Suprapubic skin (tissue), 4 donors: Measurements from ENCODE around the gene SLC2A1. TPM values are rescaled to one million over a fixed set of nuclear protein-coding genes. Genes with fewer than 3 reads are reported as not detected.
"Not testable (repeated sequence)": the region's sequence is repeated elsewhere in the genome, so short reads cannot be mapped to it uniquely, and the experiment has no call there.

Source experiments
- DNase-seq, 2 donors: peaks; one replicate each; pipeline ENCODE4 v3.0.0-alpha.2; 2019; ENCODE audit warnings: low spot score in 2 of 2
- H3K27ac ChIP-seq: fragments of 200-600 bp; sonication (generic); one replicate; pipeline ENCODE4 v1.5.1; 2019
- H3K27me3 ChIP-seq: fragments of 200-600 bp; sonication (generic); one replicate; pipeline ENCODE4 v1.5.1; 2019
- H3K36me3 ChIP-seq: fragments of 200-600 bp; sonication (generic); one replicate; pipeline ENCODE4 v1.5.1; 2019
- H3K4me1 ChIP-seq: fragments of 200-600 bp; sonication (generic); one replicate; pipeline ENCODE4 v1.5.1; 2019
- H3K4me3 ChIP-seq: fragments of 200-600 bp; sonication (generic); one replicate; pipeline ENCODE4 v1.5.1; 2019; ENCODE audit warnings: mild to moderate bottlenecking
- H3K9me3 ChIP-seq: fragments of 200-600 bp; sonication (generic); one replicate; pipeline ENCODE4 v1.5.1; 2019
- CTCF ChIP-seq, 2 donors: fragments of 200-600 bp in 1 of 2; fragments of 450-650 bp in 1 of 2; sonication (generic) in 1 of 2; IDR thresholded peaks; one replicate each; pipeline ENCODE4 v1.5.1; 2016 to 2019; ENCODE audit warnings: antibody characterized with exemption in 2 of 2, mild to moderate bottlenecking in 1 of 2, moderate library complexity in 1 of 2
- EP300 ChIP-seq: sonication (generic); formaldehyde crosslinking; IDR thresholded peaks from one replicate; pipeline ENCODE4 v1.6.1; 2017; ENCODE audit warnings: antibody characterized with exemption
- POLR2A ChIP-seq, 2 donors: fragments of 450-650 bp; IDR thresholded peaks; one replicate each; pipeline ENCODE4 v1.6.1; 2017; ENCODE audit warnings: antibody characterized with exemption in 2 of 2, mild to moderate bottlenecking in 2 of 2, moderate library complexity in 2 of 2
- POLR2AphosphoS5 ChIP-seq, 3 donors: sonication (generic); formaldehyde crosslinking; IDR thresholded peaks; one replicate each; pipeline ENCODE4 v1.6.1; 2017; ENCODE audit warnings: antibody characterized with exemption in 3 of 3
- WGBS: methylation state at CpG from one replicate; pipeline ENCODE4 v1.1.5; 2018; 5-methylcytosine and 5-hydroxymethylcytosine counted together
- total RNA-seq, 4 donors: library from RNA; depleted of rRNA; stranded (reverse); fragments of >200 nt; gene quantifications; one replicate each; pipeline ENCODE4 v1.1.0, GENCODE V29; 2016

The SLC2A1 gene
- total RNA-seq, 4 donors from 2014 or later: 466 to 1,239 (median 686) TPM

GRCh38 chr1:42924082-42924850 is 34.4 kb downstream of the SLC2A1 start:
- Histone ChIP-seq H3K27me3 (no peaks in the 10 kb centered on the region), H3K36me3 (peaks cover 35% of the 10 kb centered on the region), H3K9me3 (no peaks in the 10 kb centered on the region), H3K4me3 (peak overlapping the region; percentile 57), H3K27ac (peak overlapping the region; percentile 75), H3K4me1 (peaks cover 22% of the 10 kb centered on the region)
- DNase-seq: peak; percentile 96 to 97
- no peak for TF ChIP-seq EP300
- peak; percentile 2 to 47 (median 37) for TF ChIP-seq POLR2AphosphoS5 (IDR thresholded peaks at IDR 0.05)
- peak in 1 of 2 donors; percentile 5 for TF ChIP-seq CTCF (IDR thresholded peaks at IDR 0.05)
- peak in 1 of 2 donors; percentile 61 for TF ChIP-seq POLR2A (IDR thresholded peaks at IDR 0.05)
- WGBS: 2% methylated on average over 26 of the region's 62 CpGs

GRCh38 chr1:42923367-42924081 is 35.1 kb downstream of the SLC2A1 start:
- 4% methylated on average over 14 of the region's 14 CpGs for WGBS
- peaks cover 22% of the 10 kb centered on the region for H3K4me1 ChIP-seq
- TF ChIP-seq CTCF (IDR thresholded peaks at IDR 0.05): no peak
- TF ChIP-seq POLR2AphosphoS5 (IDR thresholded peaks at IDR 0.05): no peak
- no peak for TF ChIP-seq POLR2A (IDR thresholded peaks at IDR 0.05)
- no peak for TF ChIP-seq EP300
- peaks cover 28% of the 10 kb centered on the region for H3K36me3 ChIP-seq
- peak overlapping the region; percentile 75 for H3K27ac ChIP-seq
- H3K27me3 ChIP-seq: no peaks in the 10 kb centered on the region
- peak; percentile 9 to 32 for DNase-seq
- no peaks in the 10 kb centered on the region for H3K9me3 ChIP-seq
- peak overlapping the region; percentile 57 for H3K4me3 ChIP-seq

GRCh38 chr1:42922687-42923366 is 35.8 kb downstream of the SLC2A1 start:
- H3K4me1 ChIP-seq: peaks cover 22% of the 10 kb centered on the region
- no peaks in the 10 kb centered on the region for H3K27me3 ChIP-seq
- H3K9me3 ChIP-seq: no peaks in the 10 kb centered on the region
- no peak overlapping the region for H3K27ac ChIP-seq
- DNase-seq: peak; percentile 45 to 62
- H3K36me3 ChIP-seq: peaks cover 21% of the 10 kb centered on the region
- TF ChIP-seq POLR2A (IDR thresholded peaks at IDR 0.05) (no peak), CTCF (IDR thresholded peaks at IDR 0.05) (peak; percentile 42 to 55)
- WGBS: 21% methylated on average over 4 of the region's 4 CpGs
- H3K4me3 ChIP-seq: no peak overlapping the region

- peaks cover 22% of the 10 kb centered on the region for H3K4me1 ChIP-seq
- H3K9me3 ChIP-seq: no peaks in the 10 kb centered on the region
- no peaks in the 10 kb centered on the region for H3K27me3 ChIP-seq
- peaks cover 10% of the 10 kb centered on the region for H3K36me3 ChIP-seq
- H3K27ac ChIP-seq: no peak overlapping the region
- WGBS: 92% methylated on average over 4 of the region's 4 CpGs
- no peak for DNase-seq
- TF ChIP-seq POLR2AphosphoS5 (IDR thresholded peaks at IDR 0.05) (no peak), POLR2A (IDR thresholded peaks at IDR 0.05) (no peak), CTCF (IDR thresholded peaks at IDR 0.05) (no peak), EP300 (no peak)
- H3K4me3 ChIP-seq: no peak overlapping the region
Measured at GRCh38 chr1:42921769-42922168, 36.9 kb downstream of the SLC2A1 start.

- H3K4me3 ChIP-seq, H3K27ac ChIP-seq, H3K36me3 ChIP-seq, H3K27me3 ChIP-seq, H3K9me3 ChIP-seq, DNase-seq: not testable (repeated sequence)
- H3K4me1 ChIP-seq: peaks cover 13% of the 10 kb centered on the region
- WGBS: 86% methylated on average over 5 of the region's 5 CpGs
Measured at GRCh38 chr1:42919651-42920050, 39.0 kb downstream of the SLC2A1 start.
